HCT116 (cell line): Measurements from ENCODE around the gene HIVEP3. TPM values are rescaled to one million over a fixed set of nuclear protein-coding genes. Genes with fewer than 3 reads are reported as not detected.

Experiments
- ATAC-seq: fragments of 200-7000 bp; cut with Tn5 transposase; 2 replicates; pipeline ENCODE4 v1.9.1; 2020; ENCODE audit warnings: mild to moderate bottlenecking, moderate library complexity
- BruUV-seq: library from RNA; stranded (reverse); fragments of 400-500 nt; replicated peaks from 2 replicates; lab custom pipeline; 2021; lab: Mats Ljungman, UMichigan
- CTCF ChIA-PET: fragments of 300-600 bp; sonication (Branson Sonifier 250); formaldehyde crosslinking; loops from one replicate; lab custom pipeline; 2021; ENCODE audit warnings: antibody characterized with exemption; lab: Charles Lee
- POLR2A ChIA-PET: fragments of 300-600, 350-600 bp; sonication (Branson Sonifier 250); formaldehyde crosslinking; loops from one replicate; lab custom pipeline; 2021; ENCODE audit warnings: antibody characterized with exemption; lab: Charles Lee
- RAD21 ChIA-PET, 2 experiments: fragments of 300-600 bp; sonication (Branson Sonifier 250); formaldehyde crosslinking; loops; one replicate each; lab custom pipeline; 2023; ENCODE audit warnings: low total read pairs in 2 of 2; ENCODE audit not compliant: uncharacterized antibody in 2 of 2, unreplicated experiment in 2 of 2, low non-redundant PET in 1 of 2; lab: Charles Lee
- DNase-seq: peaks from one replicate; pipeline ENCODE4 v3.0.0-alpha.2; 2010; ENCODE audit warnings: low read depth, low spot score
- H2AFZ ChIP-seq: fragments of 200-600 bp; shearing (Covaris generic), sonication (generic); 2 replicates; pipeline ENCODE4 v1.6.1; 2017; ENCODE audit warnings: low read depth, mixed run types, mixed read lengths, antibody characterized with exemption, low read length; ENCODE audit not compliant: poor library complexity, severe bottlenecking
- H3K27ac ChIP-seq: 2 replicates; pipeline ENCODE4 v1.5.1; 2012; ENCODE audit warnings: low read depth, low read length
- H3K27me3 ChIP-seq: fragments of 200-600 bp; sonication (generic); 2 replicates; pipeline ENCODE4 v1.6.1; 2016; ENCODE audit warnings: mixed run types, low read length, mixed read lengths; ENCODE audit not compliant: insufficient read depth
- H3K36me3 ChIP-seq, 2 experiments: fragments of 200-500 bp in 1 of 2; fragments of 200-600 bp in 1 of 2; sonication (Bioruptor generic) in 1 of 2; sonication (generic) in 1 of 2; 2 replicates each; pipeline versions ENCODE4 v1.5.1 to v1.6.1; 2014 to 2016; ENCODE audit warnings: low read length in 2 of 2, inconsistent platforms in 1 of 2, mixed read lengths in 1 of 2, mixed run types in 1 of 2; ENCODE audit not compliant: insufficient read depth in 2 of 2, control insufficient read depth in 1 of 2
- H3K4me1 ChIP-seq, 2 experiments: fragments of 200-600 bp in 1 of 2; sonication (generic) in 1 of 2; 2 replicates each; pipeline versions ENCODE4 v1.5.1 to v1.6.1; 2012 to 2017; ENCODE audit warnings: low read length in 2 of 2, inconsistent platforms in 1 of 2, mild to moderate bottlenecking in 1 of 2, mixed read lengths in 1 of 2, mixed run types in 1 of 2, moderate library complexity in 1 of 2; ENCODE audit not compliant: insufficient read depth in 2 of 2, control insufficient read depth in 1 of 2
- H3K4me2 ChIP-seq: fragments of 200-600 bp; sonication (generic); 2 replicates; pipeline ENCODE4 v1.6.1; 2017; ENCODE audit warnings: mixed run types, low read length, mixed read lengths
- H3K4me3 ChIP-seq, 2 experiments: fragments of 200-600 bp in 1 of 2; sonication (generic) in 1 of 2; replicated peaks in 1 of 2; 2 replicates each; pipeline ENCODE4 v1.5.1; 2011 to 2016; ENCODE audit warnings: low read length in 2 of 2, control low read depth in 1 of 2, low read depth in 1 of 2, mild to moderate bottlenecking in 1 of 2, mixed read lengths in 1 of 2, mixed run types in 1 of 2
- H3K79me2 ChIP-seq: fragments of 200-600 bp; sonication (generic); 2 replicates; pipeline ENCODE4 v1.6.1; 2017; ENCODE audit warnings: mild to moderate bottlenecking, mixed run types, low read length, moderate library complexity, mixed read lengths; ENCODE audit not compliant: insufficient read depth
- H3K9ac ChIP-seq: fragments of 200-600 bp; sonication (generic); 2 replicates; pipeline ENCODE4 v1.6.1; 2016; ENCODE audit warnings: low read length, mixed read lengths
- H3K9me2 ChIP-seq: fragments of 200-600 bp; sonication (generic), shearing (Covaris generic); 2 replicates; pipeline ENCODE4 v1.6.1; 2017; ENCODE audit warnings: mixed run types, mild to moderate bottlenecking, moderate library complexity; ENCODE audit not compliant: insufficient read depth
- H3K9me3 ChIP-seq, 2 experiments: fragments of 200-500 bp in 1 of 2; fragments of 200-600 bp in 1 of 2; sonication (Bioruptor generic) in 1 of 2; sonication (generic) in 1 of 2; 2 replicates each; pipeline ENCODE4 v1.6.1; 2014 to 2017; ENCODE audit warnings: low read length in 2 of 2, mixed read lengths in 2 of 2, inconsistent platforms in 1 of 2, low read depth in 1 of 2, mild to moderate bottlenecking in 1 of 2, mixed run types in 1 of 2, moderate library complexity in 1 of 2; ENCODE audit not compliant: control insufficient read depth in 1 of 2, insufficient read depth in 1 of 2
- H4K20me1 ChIP-seq: fragments of 200-600 bp; sonication (generic), shearing (Covaris generic); 2 replicates; pipeline ENCODE4 v1.6.1; 2017; ENCODE audit warnings: mixed run types, mild to moderate bottlenecking, moderate library complexity; ENCODE audit not compliant: insufficient read depth
- CBX3 ChIP-seq: IDR thresholded peaks from 2 replicates; pipeline ENCODE4 v1.6.1; 2012; ENCODE audit warnings: low read depth
- CEBPB ChIP-seq: IDR thresholded peaks from 2 replicates; pipeline ENCODE4 v1.6.1; 2012; ENCODE audit warnings: low read depth
- EGR1 ChIP-seq: IDR thresholded peaks from 2 replicates; pipeline ENCODE4 v1.6.1; 2012; ENCODE audit warnings: low read depth
- EZH2 ChIP-seq: fragments of 200-600 bp; sonication (generic); IDR thresholded peaks from 2 replicates; pipeline ENCODE4 v1.6.1; 2017; ENCODE audit warnings: antibody characterized with exemption, mixed run types
- JUND ChIP-seq: IDR thresholded peaks from 2 replicates; pipeline ENCODE4 v1.6.1; 2012
- POLR2AphosphoS5 ChIP-seq: IDR thresholded peaks from 2 replicates; pipeline ENCODE4 v1.6.1; 2011; ENCODE audit warnings: mild to moderate bottlenecking, low read depth, low read length, moderate library complexity
- RAD21 ChIP-seq: IDR thresholded peaks from 2 replicates; pipeline ENCODE4 v1.6.1; 2012; ENCODE audit warnings: low read depth, mild to moderate bottlenecking
- SIN3A ChIP-seq: IDR thresholded peaks from 2 replicates; pipeline ENCODE4 v1.6.1; 2012; ENCODE audit warnings: low read depth
- SP1 ChIP-seq: IDR thresholded peaks from 2 replicates; pipeline ENCODE4 v1.6.1; 2012; ENCODE audit warnings: low read depth
- SRF ChIP-seq: IDR thresholded peaks from 2 replicates; pipeline ENCODE4 v1.6.1; 2012; ENCODE audit warnings: low read depth
- TCF7L2 ChIP-seq: IDR thresholded peaks from 2 replicates; pipeline ENCODE4 v1.7.0; 2011; ENCODE audit warnings: borderline replicate concordance, inconsistent platforms; ENCODE audit not compliant: insufficient read depth, insufficient read length; ENCODE audit errors: extremely low read depth
- YY1 ChIP-seq: IDR thresholded peaks from 2 replicates; pipeline ENCODE4 v1.6.1; 2011; ENCODE audit warnings: low read length, low read depth, moderate library complexity, mild to moderate bottlenecking; ENCODE audit not compliant: insufficient replicate concordance; ENCODE audit errors: extremely low read depth
- ZFX ChIP-seq: fragments of 450-650 bp; IDR thresholded peaks from 2 replicates; pipeline ENCODE4 v1.6.1; 2017
- intact Hi-C: fragments of 100-400 bp; cut with micrococcal nuclease; formaldehyde crosslinking; loops from 2 replicates; pipeline ENCODE4 v1.10.0; 2022
- total RNA-seq: library from RNA; stranded (reverse); gene quantifications from one replicate; pipeline ENCODE4 v1.2.1, GENCODE V29; 2021; ENCODE audit not compliant: unreplicated experiment
- TF ChIP-seq, protein P1 (sequence below): IDR thresholded peaks from 2 replicates; pipeline ENCODE4 v1.6.1; 2012
- TF ChIP-seq, protein P2 (sequence below): IDR thresholded peaks from 2 replicates; pipeline ENCODE4 v1.6.1; 2011; ENCODE audit warnings: mild to moderate bottlenecking, low read length, moderate library complexity; ENCODE audit not compliant: insufficient replicate concordance; ENCODE audit errors: extremely low read depth
- TF ChIP-seq, protein P3 (sequence below), 3 experiments: fragments of 200-600 bp in 1 of 3; sonication (generic) in 1 of 3; IDR thresholded peaks in 2 of 3; conservative IDR thresholded peaks in 1 of 3; 2 replicates each; pipeline ENCODE4 v1.5.1; 2012 to 2017; ENCODE audit warnings: low read depth in 2 of 3, low read length in 2 of 3, antibody characterized with exemption in 1 of 3, borderline replicate concordance in 1 of 3, control low read depth in 1 of 3, mild to moderate bottlenecking in 1 of 3, mixed read lengths in 1 of 3, mixed run types in 1 of 3, moderate library complexity in 1 of 3; ENCODE audit not compliant: insufficient read depth in 1 of 3
- TF ChIP-seq, protein P4 (sequence below): IDR thresholded peaks from 2 replicates; pipeline ENCODE4 v1.6.1; 2012
- TF ChIP-seq, protein P5 (sequence below): IDR thresholded peaks from 2 replicates; pipeline ENCODE4 v1.6.1; 2012; ENCODE audit warnings: low read depth

The HIVEP3 gene
- total RNA-seq, 1 experiment from 2014 or later = 7.1 TPM

DNA sequence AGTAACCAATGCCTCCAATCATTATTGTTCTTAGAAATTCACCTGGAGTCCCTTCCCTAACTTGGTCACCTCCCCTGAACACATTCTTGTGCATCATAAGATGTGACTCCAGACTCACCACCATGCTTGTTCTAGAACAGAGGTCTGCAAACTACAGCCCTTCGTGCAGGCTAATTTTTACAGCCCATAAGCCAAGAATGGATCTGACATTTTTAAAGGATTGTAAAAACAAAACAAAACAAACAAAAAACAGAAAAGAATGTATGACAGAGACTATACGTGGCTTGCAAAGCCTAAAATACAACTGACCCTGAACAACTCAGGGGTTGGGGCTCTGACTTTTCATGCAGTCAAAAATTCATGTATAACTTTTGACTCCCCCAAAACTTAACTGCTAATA is 6.2 kb upstream of the HIVEP3 start:
- no peak for ATAC-seq
- intact Hi-C loops = no loop called here
- no peak for TF ChIP-seq POLR2AphosphoS5
- TF ChIP-seq SP1 = no peak
- no peak for TF ChIP-seq EGR1
- no peak for TF ChIP-seq SRF
- no peak for TF ChIP-seq JUND
- TF ChIP-seq, protein P1, sequence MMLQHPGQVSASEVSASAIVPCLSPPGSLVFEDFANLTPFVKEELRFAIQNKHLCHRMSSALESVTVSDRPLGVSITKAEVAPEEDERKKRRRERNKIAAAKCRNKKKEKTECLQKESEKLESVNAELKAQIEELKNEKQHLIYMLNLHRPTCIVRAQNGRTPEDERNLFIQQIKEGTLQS = no peak
- no peak for TF ChIP-seq EZH2
- TF ChIP-seq YY1 = no peak
- TF ChIP-seq CBX3 = no peak
- TF ChIP-seq RAD21 = no peak
- no peak for TF ChIP-seq ZFX
- TF ChIP-seq, protein P2, sequence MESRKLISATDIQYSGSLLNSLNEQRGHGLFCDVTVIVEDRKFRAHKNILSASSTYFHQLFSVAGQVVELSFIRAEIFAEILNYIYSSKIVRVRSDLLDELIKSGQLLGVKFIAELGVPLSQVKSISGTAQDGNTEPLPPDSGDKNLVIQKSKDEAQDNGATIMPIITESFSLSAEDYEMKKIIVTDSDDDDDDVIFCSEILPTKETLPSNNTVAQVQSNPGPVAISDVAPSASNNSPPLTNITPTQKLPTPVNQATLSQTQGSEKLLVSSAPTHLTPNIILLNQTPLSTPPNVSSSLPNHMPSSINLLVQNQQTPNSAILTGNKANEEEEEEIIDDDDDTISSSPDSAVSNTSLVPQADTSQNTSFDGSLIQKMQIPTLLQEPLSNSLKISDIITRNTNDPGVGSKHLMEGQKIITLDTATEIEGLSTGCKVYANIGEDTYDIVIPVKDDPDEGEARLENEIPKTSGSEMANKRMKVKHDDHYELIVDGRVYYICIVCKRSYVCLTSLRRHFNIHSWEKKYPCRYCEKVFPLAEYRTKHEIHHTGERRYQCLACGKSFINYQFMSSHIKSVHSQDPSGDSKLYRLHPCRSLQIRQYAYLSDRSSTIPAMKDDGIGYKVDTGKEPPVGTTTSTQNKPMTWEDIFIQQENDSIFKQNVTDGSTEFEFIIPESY = no peak
- no peak for TF ChIP-seq TCF7L2
- TF ChIP-seq SIN3A = no peak
- TF ChIP-seq CEBPB = no peak
- TF ChIP-seq, protein P3, sequence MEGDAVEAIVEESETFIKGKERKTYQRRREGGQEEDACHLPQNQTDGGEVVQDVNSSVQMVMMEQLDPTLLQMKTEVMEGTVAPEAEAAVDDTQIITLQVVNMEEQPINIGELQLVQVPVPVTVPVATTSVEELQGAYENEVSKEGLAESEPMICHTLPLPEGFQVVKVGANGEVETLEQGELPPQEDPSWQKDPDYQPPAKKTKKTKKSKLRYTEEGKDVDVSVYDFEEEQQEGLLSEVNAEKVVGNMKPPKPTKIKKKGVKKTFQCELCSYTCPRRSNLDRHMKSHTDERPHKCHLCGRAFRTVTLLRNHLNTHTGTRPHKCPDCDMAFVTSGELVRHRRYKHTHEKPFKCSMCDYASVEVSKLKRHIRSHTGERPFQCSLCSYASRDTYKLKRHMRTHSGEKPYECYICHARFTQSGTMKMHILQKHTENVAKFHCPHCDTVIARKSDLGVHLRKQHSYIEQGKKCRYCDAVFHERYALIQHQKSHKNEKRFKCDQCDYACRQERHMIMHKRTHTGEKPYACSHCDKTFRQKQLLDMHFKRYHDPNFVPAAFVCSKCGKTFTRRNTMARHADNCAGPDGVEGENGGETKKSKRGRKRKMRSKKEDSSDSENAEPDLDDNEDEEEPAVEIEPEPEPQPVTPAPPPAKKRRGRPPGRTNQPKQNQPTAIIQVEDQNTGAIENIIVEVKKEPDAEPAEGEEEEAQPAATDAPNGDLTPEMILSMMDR (IDR thresholded peaks at IDR 0.05 in 2 of 3, conservative IDR thresholded peaks at IDR 0.05 in 1 of 3; ENCODE audit: borderline replicate concordance in 1 of 3, insufficient read depth in 1 of 3, low read depth in 2 of 3, low read length in 2 of 3) = no peak
- TF ChIP-seq, protein P4, sequence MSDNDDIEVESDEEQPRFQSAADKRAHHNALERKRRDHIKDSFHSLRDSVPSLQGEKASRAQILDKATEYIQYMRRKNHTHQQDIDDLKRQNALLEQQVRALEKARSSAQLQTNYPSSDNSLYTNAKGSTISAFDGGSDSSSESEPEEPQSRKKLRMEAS = no peak
- TF ChIP-seq, protein P5, sequence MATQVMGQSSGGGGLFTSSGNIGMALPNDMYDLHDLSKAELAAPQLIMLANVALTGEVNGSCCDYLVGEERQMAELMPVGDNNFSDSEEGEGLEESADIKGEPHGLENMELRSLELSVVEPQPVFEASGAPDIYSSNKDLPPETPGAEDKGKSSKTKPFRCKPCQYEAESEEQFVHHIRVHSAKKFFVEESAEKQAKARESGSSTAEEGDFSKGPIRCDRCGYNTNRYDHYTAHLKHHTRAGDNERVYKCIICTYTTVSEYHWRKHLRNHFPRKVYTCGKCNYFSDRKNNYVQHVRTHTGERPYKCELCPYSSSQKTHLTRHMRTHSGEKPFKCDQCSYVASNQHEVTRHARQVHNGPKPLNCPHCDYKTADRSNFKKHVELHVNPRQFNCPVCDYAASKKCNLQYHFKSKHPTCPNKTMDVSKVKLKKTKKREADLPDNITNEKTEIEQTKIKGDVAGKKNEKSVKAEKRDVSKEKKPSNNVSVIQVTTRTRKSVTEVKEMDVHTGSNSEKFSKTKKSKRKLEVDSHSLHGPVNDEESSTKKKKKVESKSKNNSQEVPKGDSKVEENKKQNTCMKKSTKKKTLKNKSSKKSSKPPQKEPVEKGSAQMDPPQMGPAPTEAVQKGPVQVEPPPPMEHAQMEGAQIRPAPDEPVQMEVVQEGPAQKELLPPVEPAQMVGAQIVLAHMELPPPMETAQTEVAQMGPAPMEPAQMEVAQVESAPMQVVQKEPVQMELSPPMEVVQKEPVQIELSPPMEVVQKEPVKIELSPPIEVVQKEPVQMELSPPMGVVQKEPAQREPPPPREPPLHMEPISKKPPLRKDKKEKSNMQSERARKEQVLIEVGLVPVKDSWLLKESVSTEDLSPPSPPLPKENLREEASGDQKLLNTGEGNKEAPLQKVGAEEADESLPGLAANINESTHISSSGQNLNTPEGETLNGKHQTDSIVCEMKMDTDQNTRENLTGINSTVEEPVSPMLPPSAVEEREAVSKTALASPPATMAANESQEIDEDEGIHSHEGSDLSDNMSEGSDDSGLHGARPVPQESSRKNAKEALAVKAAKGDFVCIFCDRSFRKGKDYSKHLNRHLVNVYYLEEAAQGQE = no peak
- no peak overlapping the region for H3K4me3 ChIP-seq
- no peak for DNase-seq
- peaks cover 10 to 16% of the 10 kb centered on the region in 2 experiments for H3K4me1 ChIP-seq
- no peaks in the 10 kb centered on the region for H3K27me3 ChIP-seq
- H3K9ac ChIP-seq = no peak overlapping the region
- peaks cover 0 to 3% of the 10 kb centered on the region in 2 experiments; a peak in 1 of 4 replicates for H3K9me3 ChIP-seq
- no peaks in the 10 kb centered on the region for H3K9me2 ChIP-seq
- CTCF ChIA-PET = no interaction called here
- H3K27ac ChIP-seq = no peak overlapping the region
- H3K79me2 ChIP-seq = no peaks in the 10 kb centered on the region
- no TSS peak for BruUV-seq
- no peaks in the 10 kb centered on the region for H4K20me1 ChIP-seq
- RAD21 ChIA-PET = no interaction called here
- no peak overlapping the region for H3K4me2 ChIP-seq
- H2AFZ ChIP-seq = no peak overlapping the region
- H3K36me3 ChIP-seq = no peaks in the 10 kb centered on the region
- POLR2A ChIA-PET = no interaction called here
